Prostate gland (tissue), 2 donors: ENCODE data around the gene UTP4.

ENCODE experiments used
- CTCF ChIP-seq, 4 experiments: fragments of 200-600 bp in 2 of 4; fragments of 450-650 bp in 2 of 4; sonication (generic) in 2 of 4; IDR thresholded peaks; 1 replicate in 3 of 4; 2 replicates in 1 of 4; pipeline ENCODE4 v1.5.1; 2016 to 2019; ENCODE audit warnings: antibody characterized with exemption in 4 of 4, mild to moderate bottlenecking in 2 of 4, moderate library complexity in 2 of 4
- POLR2A ChIP-seq: fragments of 450-650 bp; IDR thresholded peaks from one replicate; pipeline ENCODE4 v1.6.1; 2016; ENCODE audit warnings: antibody characterized with exemption, mild to moderate bottlenecking
- POLR2AphosphoS5 ChIP-seq: sonication (generic); formaldehyde crosslinking; IDR thresholded peaks from one replicate; pipeline ENCODE4 v1.6.1; 2017; ENCODE audit warnings: antibody characterized with exemption

GRCh38 chr16:69201787-69202186 is 69.3 kb downstream of the UTP4 start:
- TF ChIP-seq POLR2A (no peak), CTCF (IDR thresholded peaks at IDR 0.05) (no peak), POLR2AphosphoS5 (no peak)
